ENCODE results near the gene GRIA1. TPM values are rescaled to one million over a fixed set of nuclear protein-coding genes. Genes with fewer than 3 reads are reported as not detected.

The GRIA1 gene
- total RNA-seq, 4 donors from 2014 or later = 0.27 to 1.9 (median 0.99) TPM

- ATAC-seq = no peak
- Histone ChIP-seq H3K27ac (no peak overlapping the region), H3K36me3 (no peaks in the 10 kb centered on the region), H3K27me3 (no peaks in the 10 kb centered on the region), H3K4me3 (no peak overlapping the region), H3K9me3 (peaks cover 0 to 14% (median 0%) of the 10 kb centered on the region in 3 donors), H3K4me1 (no peaks in the 10 kb centered on the region)
- WGBS, 2 donors (ENCODE audit: low coverage in 1 of 2) = 86 to 89% methylated on average over 1 to 2 of the region's 2 CpGs
- TF ChIP-seq POLR2AphosphoS5 (IDR thresholded peaks at IDR 0.05) (no peak), EP300 (IDR thresholded peaks at IDR 0.05) (no peak), POLR2A (IDR thresholded peaks at IDR 0.05) (no peak)
- TF ChIP-seq, protein P1, sequence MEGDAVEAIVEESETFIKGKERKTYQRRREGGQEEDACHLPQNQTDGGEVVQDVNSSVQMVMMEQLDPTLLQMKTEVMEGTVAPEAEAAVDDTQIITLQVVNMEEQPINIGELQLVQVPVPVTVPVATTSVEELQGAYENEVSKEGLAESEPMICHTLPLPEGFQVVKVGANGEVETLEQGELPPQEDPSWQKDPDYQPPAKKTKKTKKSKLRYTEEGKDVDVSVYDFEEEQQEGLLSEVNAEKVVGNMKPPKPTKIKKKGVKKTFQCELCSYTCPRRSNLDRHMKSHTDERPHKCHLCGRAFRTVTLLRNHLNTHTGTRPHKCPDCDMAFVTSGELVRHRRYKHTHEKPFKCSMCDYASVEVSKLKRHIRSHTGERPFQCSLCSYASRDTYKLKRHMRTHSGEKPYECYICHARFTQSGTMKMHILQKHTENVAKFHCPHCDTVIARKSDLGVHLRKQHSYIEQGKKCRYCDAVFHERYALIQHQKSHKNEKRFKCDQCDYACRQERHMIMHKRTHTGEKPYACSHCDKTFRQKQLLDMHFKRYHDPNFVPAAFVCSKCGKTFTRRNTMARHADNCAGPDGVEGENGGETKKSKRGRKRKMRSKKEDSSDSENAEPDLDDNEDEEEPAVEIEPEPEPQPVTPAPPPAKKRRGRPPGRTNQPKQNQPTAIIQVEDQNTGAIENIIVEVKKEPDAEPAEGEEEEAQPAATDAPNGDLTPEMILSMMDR (IDR thresholded peaks at IDR 0.05) = no peak
These were observed 171.4 kb downstream of the GRIA1 start for GRCh38 chr5:153661897-153662296.

DNA sequence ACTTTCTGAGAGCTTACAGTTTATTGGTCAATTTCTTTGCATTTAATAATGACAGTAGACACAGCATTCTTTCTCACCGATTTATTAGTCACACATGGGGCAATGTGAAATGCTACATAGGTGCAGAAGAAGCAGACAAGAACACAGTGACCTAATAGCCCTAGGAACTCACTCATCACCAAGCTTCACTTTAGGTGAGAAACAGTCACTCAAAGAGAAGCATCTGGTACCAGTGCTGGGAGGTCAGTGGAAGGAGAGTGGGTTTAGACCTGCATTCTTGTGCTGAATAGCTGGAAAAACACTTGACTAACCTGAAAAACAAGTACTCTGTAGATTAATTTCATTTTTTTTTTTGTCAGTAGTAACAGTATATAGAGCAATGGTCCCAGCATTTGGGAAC lies 179.6 kb downstream of the GRIA1 start:
- Histone ChIP-seq H3K4me3 (no peak overlapping the region), H3K27me3 (no peaks in the 10 kb centered on the region), H3K4me1 (no peaks in the 10 kb centered on the region), H3K9me3 (peaks cover 0 to 13% (median 0%) of the 10 kb centered on the region in 3 donors), H3K27ac (no peak overlapping the region), H3K36me3 (no peaks in the 10 kb centered on the region)
- TF ChIP-seq POLR2A (IDR thresholded peaks at IDR 0.05) (no peak), POLR2AphosphoS5 (IDR thresholded peaks at IDR 0.05) (no peak), EP300 (IDR thresholded peaks at IDR 0.05) (no peak)
- TF ChIP-seq, protein P1 (IDR thresholded peaks at IDR 0.05) = no peak
- ATAC-seq = no peak
- WGBS, 2 donors (ENCODE audit: low coverage in 1 of 2) = 71% methylated on average over 1 of the region's 1 CpG; no CpG with 5 or more reads in 1 of the 2 donors

GRCh38 chr5:153671653-153672346 lies 181.3 kb downstream of the GRIA1 start:
- Histone ChIP-seq H3K27me3 (no peaks in the 10 kb centered on the region), H3K27ac (no peak overlapping the region), H3K9me3 (no peaks in the 10 kb centered on the region), H3K4me3 (no peak overlapping the region), H3K36me3 (no peaks in the 10 kb centered on the region), H3K4me1 (no peaks in the 10 kb centered on the region)
- no peak for TF ChIP-seq POLR2A (IDR thresholded peaks at IDR 0.05)
- no peak for TF ChIP-seq POLR2AphosphoS5 (IDR thresholded peaks at IDR 0.05)
- TF ChIP-seq, protein P1 (IDR thresholded peaks at IDR 0.05) = no peak
- TF ChIP-seq EP300 (IDR thresholded peaks at IDR 0.05) = no peak
- WGBS, 2 donors (ENCODE audit: low coverage in 1 of 2) = 92 to 100% methylated on average over 1 to 2 of the region's 2 CpGs
- ATAC-seq = no peak

GRCh38 chr5:153672347-153673090 lies 182.0 kb downstream of the GRIA1 start:
- H3K4me3 ChIP-seq = no peak overlapping the region
- no peaks in the 10 kb centered on the region for H3K36me3 ChIP-seq
- H3K27ac ChIP-seq = no peak overlapping the region
- 55 to 69% methylated on average over 5 to 6 of the region's 6 CpGs for WGBS, 2 donors (ENCODE audit: low coverage in 1 of 2)
- TF ChIP-seq POLR2A (IDR thresholded peaks at IDR 0.05) = no peak
- TF ChIP-seq, protein P1 (IDR thresholded peaks at IDR 0.05) = no peak
- no peak for TF ChIP-seq POLR2AphosphoS5 (IDR thresholded peaks at IDR 0.05)
- no peak for TF ChIP-seq EP300 (IDR thresholded peaks at IDR 0.05)
- no peak for ATAC-seq
- H3K27me3 ChIP-seq = no peaks in the 10 kb centered on the region
- no peaks in the 10 kb centered on the region for H3K9me3 ChIP-seq
- H3K4me1 ChIP-seq = no peaks in the 10 kb centered on the region

Measured in gastroesophageal sphincter (tissue), 4 donors.